Loucy (cell line): ENCODE data around the gene ZFAND3.

Source experiments
- H2AFZ ChIP-seq: fragments of 200-600 bp; sonication (generic); 2 replicates; pipeline ENCODE4 v1.6.0; 2016; ENCODE audit warnings: antibody characterized with exemption, mild to moderate bottlenecking, low read length, moderate library complexity
- H3F3A ChIP-seq: fragments of 200-600 bp; 2 replicates; pipeline ENCODE4 v1.6.0; 2016; ENCODE audit warnings: antibody characterized with exemption, low read depth, mild to moderate bottlenecking
- H3K27me3 ChIP-seq: fragments of 200-600 bp; sonication (generic); 2 replicates; pipeline ENCODE4 v1.6.1; 2014; ENCODE audit warnings: low read length, mild to moderate bottlenecking; ENCODE audit not compliant: insufficient read depth, poor library complexity, severe bottlenecking
- H3K36me3 ChIP-seq: fragments of 200-600 bp; sonication (generic); 2 replicates; pipeline ENCODE4 v1.6.1; 2016; ENCODE audit warnings: low read length; ENCODE audit not compliant: insufficient read depth
- H3K4me1 ChIP-seq: fragments of 200-600 bp; sonication (generic); 2 replicates; pipeline ENCODE4 v1.5.1; 2014; ENCODE audit warnings: low read length, mild to moderate bottlenecking; ENCODE audit not compliant: insufficient read depth, poor library complexity, severe bottlenecking
- H3K4me2 ChIP-seq: fragments of 200-600 bp; sonication (generic); 2 replicates; pipeline ENCODE4 v1.6.0; 2014; ENCODE audit warnings: antibody characterized with exemption, low read length, low read depth, mild to moderate bottlenecking; ENCODE audit not compliant: poor library complexity, severe bottlenecking
- H3K4me3 ChIP-seq: fragments of 200-600 bp; sonication (generic); 2 replicates; pipeline ENCODE4 v1.5.1; 2014; ENCODE audit warnings: low read length, mild to moderate bottlenecking, mixed read lengths; ENCODE audit not compliant: poor library complexity, severe bottlenecking
- H3K79me2 ChIP-seq: fragments of 200-600 bp; sonication (generic); 2 replicates; pipeline ENCODE4 v1.6.1; 2014; ENCODE audit warnings: low read length; ENCODE audit not compliant: insufficient read depth
- H3K9ac ChIP-seq: fragments of 200-600 bp; sonication (generic); 2 replicates; pipeline ENCODE4 v1.6.0; 2014; ENCODE audit warnings: mild to moderate bottlenecking, low read depth, low read length, moderate library complexity; ENCODE audit not compliant: poor library complexity, severe bottlenecking
- H3K9me2 ChIP-seq: fragments of 200-600 bp; sonication (generic); replicated peaks from 2 replicates; pipeline ENCODE4 v1.6.1; 2016; ENCODE audit warnings: low read depth, low read length, mixed read lengths
- H3K9me3 ChIP-seq: fragments of 200-600 bp; sonication (generic); 2 replicates; pipeline ENCODE4 v1.6.1; 2014; ENCODE audit warnings: mild to moderate bottlenecking, antibody characterized with exemption, low read length, low read depth; ENCODE audit not compliant: insufficient read depth
- H4K20me1 ChIP-seq: fragments of 200-600 bp; sonication (generic); 2 replicates; pipeline ENCODE4 v1.6.0; 2014; ENCODE audit warnings: antibody characterized with exemption, low read length, mild to moderate bottlenecking; ENCODE audit not compliant: insufficient read depth, poor library complexity, severe bottlenecking
- EZH2phosphoT487 ChIP-seq: fragments of 200-600 bp; IDR thresholded peaks from 2 replicates; pipeline ENCODE4 v1.6.1; 2018; ENCODE audit warnings: antibody characterized with exemption, mild to moderate bottlenecking, moderate library complexity, borderline replicate concordance
- TF ChIP-seq, protein P1 (sequence below): fragments of 200-600 bp; sonication (generic); conservative IDR thresholded peaks from 2 replicates; pipeline ENCODE4 v1.5.1; 2014; ENCODE audit warnings: mild to moderate bottlenecking, antibody characterized with exemption, low read length

The ZFAND3 gene

GRCh38 chr6:38168126-38168525, 348.6 kb downstream of the ZFAND3 start:
- Histone ChIP-seq H2AFZ (no peak overlapping the region), H3K27me3 (no peaks in the 10 kb centered on the region), H3K4me2 (no peak overlapping the region), H3K79me2 (no peaks in the 10 kb centered on the region), H3K9ac (no peak overlapping the region), H3K9me3 (no peaks in the 10 kb centered on the region), H3K9me2 (no peaks in the 10 kb centered on the region), H4K20me1 (no peaks in the 10 kb centered on the region), H3K4me1 (no peaks in the 10 kb centered on the region), H3K36me3 (peaks cover 2% of the 10 kb centered on the region; the same call in 1 of the 2 replicates), H3K4me3 (no peak overlapping the region), H3F3A (no peaks in the 10 kb centered on the region)
- TF ChIP-seq EZH2phosphoT487 = no peak
- TF ChIP-seq, protein P1, sequence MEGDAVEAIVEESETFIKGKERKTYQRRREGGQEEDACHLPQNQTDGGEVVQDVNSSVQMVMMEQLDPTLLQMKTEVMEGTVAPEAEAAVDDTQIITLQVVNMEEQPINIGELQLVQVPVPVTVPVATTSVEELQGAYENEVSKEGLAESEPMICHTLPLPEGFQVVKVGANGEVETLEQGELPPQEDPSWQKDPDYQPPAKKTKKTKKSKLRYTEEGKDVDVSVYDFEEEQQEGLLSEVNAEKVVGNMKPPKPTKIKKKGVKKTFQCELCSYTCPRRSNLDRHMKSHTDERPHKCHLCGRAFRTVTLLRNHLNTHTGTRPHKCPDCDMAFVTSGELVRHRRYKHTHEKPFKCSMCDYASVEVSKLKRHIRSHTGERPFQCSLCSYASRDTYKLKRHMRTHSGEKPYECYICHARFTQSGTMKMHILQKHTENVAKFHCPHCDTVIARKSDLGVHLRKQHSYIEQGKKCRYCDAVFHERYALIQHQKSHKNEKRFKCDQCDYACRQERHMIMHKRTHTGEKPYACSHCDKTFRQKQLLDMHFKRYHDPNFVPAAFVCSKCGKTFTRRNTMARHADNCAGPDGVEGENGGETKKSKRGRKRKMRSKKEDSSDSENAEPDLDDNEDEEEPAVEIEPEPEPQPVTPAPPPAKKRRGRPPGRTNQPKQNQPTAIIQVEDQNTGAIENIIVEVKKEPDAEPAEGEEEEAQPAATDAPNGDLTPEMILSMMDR = no peak

GRCh38 chr6:38168699-38169098, 349.2 kb downstream of the ZFAND3 start:
- TF ChIP-seq EZH2phosphoT487 = no peak
- TF ChIP-seq, protein P1 = no peak
- no peaks in the 10 kb centered on the region for H3K4me1 ChIP-seq
- no peaks in the 10 kb centered on the region for H3K9me3 ChIP-seq
- no peaks in the 10 kb centered on the region for H3F3A ChIP-seq
- no peaks in the 10 kb centered on the region for H3K9me2 ChIP-seq
- peaks cover 2% of the 10 kb centered on the region; the same call in 1 of the 2 replicates for H3K36me3 ChIP-seq
- H3K9ac ChIP-seq = no peak overlapping the region
- H3K79me2 ChIP-seq = no peaks in the 10 kb centered on the region
- no peak overlapping the region for H3K4me3 ChIP-seq
- no peaks in the 10 kb centered on the region for H3K27me3 ChIP-seq
- no peak overlapping the region for H2AFZ ChIP-seq
- H3K4me2 ChIP-seq = no peak overlapping the region
- no peaks in the 10 kb centered on the region for H4K20me1 ChIP-seq

DNA sequence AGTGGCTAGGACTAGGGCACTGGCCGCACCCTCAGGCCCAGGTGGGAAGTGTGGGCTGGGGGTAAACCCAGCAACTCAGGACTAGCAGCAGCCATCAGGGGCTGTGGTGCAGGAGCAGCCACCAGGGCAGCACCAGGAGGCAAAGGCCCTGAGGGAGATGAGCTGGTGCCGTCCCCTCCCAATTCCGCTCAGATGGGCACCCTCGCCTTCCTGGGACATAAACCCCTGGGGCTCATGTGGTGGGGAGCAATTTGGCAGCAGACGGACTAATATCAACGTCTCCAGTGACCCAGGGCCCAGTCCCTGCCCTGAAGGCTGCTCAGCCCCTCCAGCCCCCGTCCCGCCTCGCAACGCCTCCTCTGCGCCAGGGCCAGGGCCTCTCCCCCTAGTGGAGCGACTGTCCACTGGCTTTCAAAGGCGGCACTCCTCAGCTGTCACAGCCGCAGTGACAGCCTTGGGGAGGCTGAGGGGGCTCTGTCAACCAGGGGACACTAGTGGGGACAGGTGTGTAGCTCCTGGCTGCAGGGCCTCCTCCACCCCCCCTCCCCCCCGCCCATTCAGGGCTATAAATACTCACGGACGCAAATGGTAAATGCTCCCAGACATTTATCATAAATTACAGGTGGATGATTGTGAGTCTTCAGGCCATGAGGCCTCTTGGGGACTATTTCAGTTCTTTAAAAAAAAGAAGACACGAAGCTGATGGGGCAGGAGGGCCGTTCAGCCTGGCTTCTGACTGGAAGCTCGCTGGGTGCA, 349.9 kb downstream of the ZFAND3 start:
- no peak overlapping the region for H3K9ac ChIP-seq
- H3K79me2 ChIP-seq = no peaks in the 10 kb centered on the region
- no peak overlapping the region for H3K4me2 ChIP-seq
- no peak for TF ChIP-seq EZH2phosphoT487
- TF ChIP-seq, protein P1 = no peak
- H4K20me1 ChIP-seq = no peaks in the 10 kb centered on the region
- no peaks in the 10 kb centered on the region for H3K9me2 ChIP-seq
- no peak overlapping the region for H3K4me3 ChIP-seq
- peaks cover 2% of the 10 kb centered on the region; the same call in 1 of the 2 replicates for H3K36me3 ChIP-seq
- no peaks in the 10 kb centered on the region for H3K4me1 ChIP-seq
- H3K27me3 ChIP-seq = no peaks in the 10 kb centered on the region
- no peaks in the 10 kb centered on the region for H3F3A ChIP-seq
- no peaks in the 10 kb centered on the region for H3K9me3 ChIP-seq
- H2AFZ ChIP-seq = no peak overlapping the region
